Activated CD4-positive, alpha-beta T cell treated with anti-CD3 and anti-CD28 coated beads, Interleukin-2, Interleukin-6, amounts not matched to agents 100 ng/mL and 50 ng/mL, durations not matched to agents 16 hours and 8 hours (primary cell): ENCODE data around the gene SLC38A5.
A peak's percentile ranks its signal among the peaks of the same experiment; 100 is the strongest.
"Not testable (repeated sequence)": the region's sequence is repeated elsewhere in the genome, so short reads cannot be mapped to it uniquely, and the experiment has no call there.

Source experiments
- DNase-seq: peaks from one replicate; pipeline ENCODE4 v3.0.0-alpha.2; 2020

The SLC38A5 gene

GRCh38 chrX:48470110-48470832, at the start of gene SLC38A5:
Gene SLC38A5, minus strand, starts transcription at chrX:48470260. Its CDS starts 2,336 bp downstream, at chrX:48467924.
- no peak for DNase-seq

DNA sequence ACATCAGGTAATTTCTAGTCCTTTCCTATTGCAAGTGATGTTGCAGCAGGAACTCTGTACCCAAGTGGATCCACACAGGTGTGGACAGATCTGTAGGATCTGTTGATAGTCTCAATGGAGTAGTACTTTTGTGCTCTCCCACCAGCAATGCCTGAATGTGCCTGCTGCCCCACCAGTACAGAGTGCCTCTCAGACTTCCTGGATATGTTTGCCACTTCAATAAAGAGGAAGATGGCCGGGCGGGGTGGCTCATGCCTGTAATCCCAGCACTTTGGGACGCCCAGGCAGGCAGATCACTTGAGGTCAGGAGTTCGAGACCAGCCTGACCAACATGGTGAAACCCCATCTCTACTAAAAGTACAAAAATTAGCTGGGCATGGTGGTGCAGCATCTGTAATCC, 49.4 kb upstream of the SLC38A5 start:
- DNase-seq, result not testable (repeated sequence)

GRCh38 chrX:48516987-48517386, 46.9 kb upstream of the SLC38A5 start:
- DNase-seq, result no peak

DNA sequence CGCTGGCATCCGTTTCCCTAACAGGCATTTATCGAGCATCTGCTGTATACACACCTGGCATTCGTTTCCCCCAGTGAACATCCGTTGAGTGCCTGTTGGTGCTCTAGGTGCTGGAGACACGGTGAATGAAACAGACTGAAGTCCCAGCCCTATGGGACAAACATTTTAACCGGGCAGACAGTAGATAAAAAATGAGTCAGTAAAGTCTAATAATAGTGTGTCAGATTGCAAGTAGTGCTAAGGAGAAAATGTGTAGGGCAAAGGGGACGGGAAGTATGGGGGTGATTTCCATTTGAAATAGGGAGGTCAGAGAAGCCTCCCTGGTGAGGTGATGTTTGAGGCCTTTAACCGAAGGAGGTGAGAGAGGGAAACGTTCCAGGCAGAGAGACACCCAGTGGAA, 46.2 kb upstream of the SLC38A5 start:
- DNase-seq, result no peak

GRCh38 chrX:48515842-48516241, 45.8 kb upstream of the SLC38A5 start:
- no peak for DNase-seq

DNA sequence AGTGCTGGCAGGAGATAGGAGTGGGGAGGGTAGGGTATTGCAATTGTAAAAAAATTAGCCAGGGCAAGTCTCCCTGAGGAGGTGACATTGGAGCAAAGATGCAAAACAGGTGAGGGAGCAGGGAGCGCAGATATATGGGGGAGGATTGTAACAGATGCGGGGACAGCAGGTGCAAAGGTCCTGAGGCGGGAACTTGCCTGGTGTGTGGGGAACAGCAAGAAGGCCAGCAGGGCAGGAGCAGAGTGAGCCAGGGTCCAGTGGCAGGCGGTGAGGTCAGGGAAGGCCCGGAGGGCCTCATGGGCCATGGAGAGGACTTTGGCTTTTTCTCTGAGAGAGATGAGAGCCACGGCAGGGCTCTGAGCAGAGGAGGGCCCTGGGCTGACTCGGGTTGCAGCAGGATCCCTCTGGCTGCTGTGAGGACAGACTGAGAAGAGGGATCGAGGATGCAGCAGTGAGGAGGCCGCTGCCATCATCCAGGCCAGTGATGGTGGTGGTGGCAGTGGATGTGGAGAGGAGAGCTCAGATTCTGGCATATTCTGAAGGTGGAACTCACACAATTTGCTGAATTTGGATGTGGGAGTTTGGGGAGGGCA, 44.9 kb upstream of the SLC38A5 start:
- no peak for DNase-seq

GRCh38 chrX:48514126-48514806, 44.2 kb upstream of the SLC38A5 start:
- no peak for DNase-seq

DNA sequence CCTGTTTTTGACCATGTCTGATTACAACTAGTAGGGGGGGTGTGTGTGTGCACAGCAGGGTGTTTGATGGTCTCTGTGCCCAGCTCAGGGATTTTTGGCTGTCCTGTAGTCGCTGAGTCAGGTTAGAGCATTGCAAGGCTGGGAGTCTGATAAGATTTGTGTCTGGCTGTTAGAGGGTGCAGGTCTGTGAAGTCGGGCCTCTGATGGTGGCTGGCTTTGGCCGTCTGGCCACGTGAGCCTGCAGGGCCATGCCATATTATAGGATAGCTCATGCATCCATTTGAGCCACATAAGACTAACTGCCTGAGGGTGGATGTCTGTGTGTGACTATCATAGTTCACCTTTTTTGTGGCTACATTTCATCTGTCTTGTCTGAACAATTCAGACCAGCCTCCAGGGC, 43.6 kb upstream of the SLC38A5 start:
- DNase-seq, result no peak

GRCh38 chrX:48512371-48512935, 42.4 kb upstream of the SLC38A5 start:
- no peak for DNase-seq

DNA sequence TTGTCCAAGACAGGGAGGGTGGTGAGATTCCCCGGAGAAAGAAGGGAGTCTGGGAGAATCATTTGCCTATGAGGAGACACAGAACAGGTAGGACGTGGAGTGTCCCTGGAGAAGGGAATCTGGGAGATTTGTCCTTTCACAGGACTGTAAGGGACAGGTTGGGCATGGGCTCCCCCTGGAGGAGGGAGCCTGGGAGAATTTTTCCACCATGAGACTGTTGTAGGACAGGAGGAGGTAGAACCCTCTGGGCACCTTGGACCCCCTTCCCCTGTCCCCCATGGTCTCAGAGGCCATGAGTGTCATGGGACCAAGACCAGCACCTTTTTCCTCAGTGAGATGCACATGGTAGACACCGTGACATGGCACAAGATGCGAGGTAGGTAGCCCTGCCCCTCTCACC, 41.5 kb upstream of the SLC38A5 start:
- no peak for DNase-seq

- DNase-seq, result no peak
These were observed 39.6 kb upstream of the SLC38A5 start for GRCh38 chrX:48509619-48510018.

DNA sequence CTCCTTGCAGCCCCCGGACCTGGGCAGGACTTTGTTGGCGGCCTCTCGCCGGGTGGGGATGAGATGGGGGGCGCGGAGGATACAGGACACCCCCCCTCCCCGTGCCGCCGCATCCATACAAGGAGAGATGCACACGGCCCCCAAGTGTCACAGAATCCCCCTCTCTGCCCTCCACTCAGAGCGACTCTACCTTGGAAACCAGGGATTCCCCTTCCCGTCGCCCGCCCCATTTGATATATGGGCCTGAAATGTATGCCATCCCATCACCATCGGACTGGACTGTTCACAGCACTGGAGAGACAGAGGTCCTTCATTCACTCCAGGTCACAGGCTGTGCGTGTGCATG, 39.2 kb upstream of the SLC38A5 start:
- DNase-seq, result no peak

GRCh38 chrX:48508400-48509244, 38.6 kb upstream of the SLC38A5 start, which contains the start of gene PORCN:
Gene PORCN, plus strand, starts transcription at chrX:48508992. Its CDS starts 829 bp downstream, at chrX:48509821.
- peak; percentile 87 for DNase-seq

- no peak for DNase-seq
These were observed 37.2 kb upstream of the SLC38A5 start for GRCh38 chrX:48507246-48507645.

GRCh38 chrX:48505481-48505880, 35.4 kb upstream of the SLC38A5 start:
- no peak for DNase-seq

GRCh38 chrX:48504261-48504660, 34.2 kb upstream of the SLC38A5 start:
- no peak for DNase-seq

GRCh38 chrX:48498374-48498809, 28.3 kb upstream of the SLC38A5 start:
- no peak for DNase-seq

- no peak for DNase-seq
These were observed 27.8 kb upstream of the SLC38A5 start for GRCh38 chrX:48497871-48498270.

GRCh38 chrX:48496660-48497059, 26.6 kb upstream of the SLC38A5 start:
- DNase-seq, result no peak

- peak; percentile 28 for DNase-seq
These were observed 23.9 kb upstream of the SLC38A5 start for GRCh38 chrX:48493890-48494364.

- no peak for DNase-seq
These were observed 22.3 kb upstream of the SLC38A5 start for GRCh38 chrX:48492293-48492910.

DNA sequence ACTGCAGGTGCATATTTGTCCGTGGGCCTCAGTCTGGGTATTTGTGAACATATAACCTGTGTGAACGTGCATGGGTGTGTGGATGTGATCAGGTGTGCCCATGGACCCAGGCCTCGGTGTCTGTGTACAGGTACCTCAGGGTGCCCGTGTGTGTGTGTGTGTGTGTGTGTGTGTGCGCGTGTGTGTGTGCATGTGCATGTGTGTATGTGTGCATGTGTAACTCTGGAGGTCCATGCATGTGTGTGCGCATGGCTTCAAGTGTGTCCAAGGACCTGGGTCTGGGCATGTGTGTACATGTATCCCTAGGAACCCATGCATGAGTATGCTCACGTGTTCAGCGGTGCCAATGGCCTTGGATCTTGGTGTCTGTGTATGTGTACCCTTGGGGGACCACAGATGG, 21.7 kb upstream of the SLC38A5 start:
- DNase-seq, result no peak
